HG02870 (cell line): Measurements from ENCODE around the gene ULK1.
"Not testable (repeated sequence)": the region's sequence is repeated elsewhere in the genome, so short reads cannot be mapped to it uniquely, and the experiment has no call there.

Experiments used
- ATAC-seq: cut with Tn5 transposase; IDR thresholded peaks from one replicate; pipeline ENCODE4 v1.9.1; 2021; ENCODE audit warnings: mild to moderate bottlenecking, moderate library complexity; ENCODE audit not compliant: unreplicated experiment

Gene ULK1

GRCh38 chr12:131861261-131862083 lies 33.0 kb upstream of the ULK1 start:
- no peak for ATAC-seq

- ATAC-seq: no peak
These were observed 32.4 kb upstream of the ULK1 start for GRCh38 chr12:131862084-131862441.

- no peak for ATAC-seq
These were observed 31.8 kb upstream of the ULK1 start for GRCh38 chr12:131862600-131862993.

GRCh38 chr12:131862994-131863710 lies 31.3 kb upstream of the ULK1 start:
- no peak for ATAC-seq

- ATAC-seq: no peak
These were observed 30.6 kb upstream of the ULK1 start for GRCh38 chr12:131863711-131864396.

- no peak for ATAC-seq
These were observed 30.0 kb upstream of the ULK1 start for GRCh38 chr12:131864469-131864868.

GRCh38 chr12:131865180-131865875 lies 29.1 kb upstream of the ULK1 start:
- ATAC-seq: no peak

- ATAC-seq: no peak
These were observed 27.0 kb upstream of the ULK1 start for GRCh38 chr12:131867471-131867870.

- no peak for ATAC-seq
These were observed 26.3 kb upstream of the ULK1 start for GRCh38 chr12:131867891-131868675.

GRCh38 chr12:131869871-131870418 lies 24.5 kb upstream of the ULK1 start:
- ATAC-seq: no peak

GRCh38 chr12:131871677-131872076 lies 22.7 kb upstream of the ULK1 start:
- ATAC-seq: no peak

- no peak for ATAC-seq
These were observed 22.0 kb upstream of the ULK1 start for GRCh38 chr12:131872154-131873051.

- ATAC-seq: no peak
These were observed 21.1 kb upstream of the ULK1 start for GRCh38 chr12:131873293-131873692.

- not testable (repeated sequence) for ATAC-seq
These were observed 19.4 kb upstream of the ULK1 start for GRCh38 chr12:131874972-131875371.

- ATAC-seq: not testable (repeated sequence)
These were observed 17.2 kb upstream of the ULK1 start for GRCh38 chr12:131877216-131877615.

GRCh38 chr12:131878436-131878835 lies 16.0 kb upstream of the ULK1 start:
- not testable (repeated sequence) for ATAC-seq

- no peak for ATAC-seq
These were observed 11.5 kb upstream of the ULK1 start for GRCh38 chr12:131882804-131883520.

GRCh38 chr12:131883521-131883900 lies 10.9 kb upstream of the ULK1 start:
- no peak for ATAC-seq
